Stimulated activated CD4-positive, alpha-beta T cell treated with anti-CD3 and anti-CD28 coated beads, TNF-alpha, amount 100 ng/mL, for 4 hours (primary cell): ENCODE results near the gene HOXD10.

Source experiments
- DNase-seq, 3 experiments: peaks; one replicate each; pipeline ENCODE4 v3.0.0-alpha.2; 2020; ENCODE audit warnings: low read depth in 3 of 3

Gene HOXD10

GRCh38 chr2:176096243-176096985, 20.2 kb upstream of the HOXD10 start:
- DNase-seq: no peak

GRCh38 chr2:176096986-176097819, 19.4 kb upstream of the HOXD10 start:
- peak; percentile 10 to 45 (median 37) for DNase-seq

GRCh38 chr2:176097820-176098365, 18.7 kb upstream of the HOXD10 start:
- DNase-seq: no peak

GRCh38 chr2:176098366-176099158, 18.0 kb upstream of the HOXD10 start:
- no peak for DNase-seq

DNA sequence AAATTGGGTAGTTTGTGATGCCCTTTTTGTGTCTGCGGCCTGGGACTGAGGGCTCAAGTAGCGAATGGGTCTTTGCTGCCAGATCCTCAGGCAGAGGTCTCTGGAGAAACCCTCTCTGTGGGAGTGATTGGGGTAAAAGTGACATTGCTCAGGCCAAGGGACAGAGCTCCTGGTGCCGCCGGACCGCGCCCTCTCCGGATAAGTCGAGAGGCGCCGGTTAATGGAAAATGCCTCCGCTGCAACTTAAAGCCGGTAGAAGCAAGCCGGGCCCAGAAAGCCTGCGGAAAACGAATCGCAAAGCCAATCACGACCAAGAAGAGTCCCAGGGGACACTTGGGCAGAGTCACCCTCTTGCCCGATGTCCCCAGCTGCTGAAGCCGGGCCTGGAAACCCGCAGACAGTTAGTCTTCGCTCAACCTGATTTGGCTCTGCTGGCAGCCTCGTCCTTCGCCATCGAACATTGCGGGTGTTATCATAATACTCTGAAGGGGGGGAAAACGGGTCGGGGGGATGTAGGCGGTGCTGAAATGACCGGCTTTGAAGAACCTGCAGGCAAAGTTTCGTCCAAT, 17.3 kb upstream of the HOXD10 start:
- no peak for DNase-seq

GRCh38 chr2:176099728-176100546, 16.6 kb upstream of the HOXD10 start, which contains the start of gene HOXD12:
TSS of gene HOXD12 (plus strand) at chr2:176099795. CDS start at chr2:176099802, 7 bp downstream.
- no peak for DNase-seq

DNA sequence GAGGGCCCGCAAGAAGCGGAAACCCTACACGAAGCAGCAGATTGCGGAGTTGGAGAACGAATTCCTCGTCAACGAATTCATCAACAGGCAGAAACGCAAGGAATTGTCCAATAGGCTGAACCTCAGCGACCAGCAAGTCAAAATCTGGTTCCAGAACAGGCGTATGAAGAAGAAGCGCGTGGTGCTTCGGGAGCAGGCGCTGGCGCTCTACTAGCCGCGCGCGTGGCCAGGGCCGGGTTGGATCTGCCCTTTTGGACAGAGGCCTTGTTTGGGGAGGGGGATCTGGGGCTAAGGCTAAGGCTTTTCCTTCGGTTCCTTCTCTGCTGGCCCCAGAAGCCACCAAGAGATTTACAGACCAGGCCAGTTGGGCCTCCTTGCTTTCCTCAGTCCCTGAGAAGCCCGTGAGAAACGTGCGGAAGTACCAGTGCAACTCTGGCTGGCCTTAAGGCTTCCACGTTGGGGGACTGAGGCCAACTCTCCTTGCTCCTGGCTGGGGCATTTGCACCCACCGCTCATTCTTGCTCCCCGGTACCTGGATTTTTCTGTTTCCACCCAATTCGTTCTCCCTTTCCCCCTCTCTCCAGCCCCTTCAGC, 15.9 kb upstream of the HOXD10 start:
- DNase-seq: no peak

DNA sequence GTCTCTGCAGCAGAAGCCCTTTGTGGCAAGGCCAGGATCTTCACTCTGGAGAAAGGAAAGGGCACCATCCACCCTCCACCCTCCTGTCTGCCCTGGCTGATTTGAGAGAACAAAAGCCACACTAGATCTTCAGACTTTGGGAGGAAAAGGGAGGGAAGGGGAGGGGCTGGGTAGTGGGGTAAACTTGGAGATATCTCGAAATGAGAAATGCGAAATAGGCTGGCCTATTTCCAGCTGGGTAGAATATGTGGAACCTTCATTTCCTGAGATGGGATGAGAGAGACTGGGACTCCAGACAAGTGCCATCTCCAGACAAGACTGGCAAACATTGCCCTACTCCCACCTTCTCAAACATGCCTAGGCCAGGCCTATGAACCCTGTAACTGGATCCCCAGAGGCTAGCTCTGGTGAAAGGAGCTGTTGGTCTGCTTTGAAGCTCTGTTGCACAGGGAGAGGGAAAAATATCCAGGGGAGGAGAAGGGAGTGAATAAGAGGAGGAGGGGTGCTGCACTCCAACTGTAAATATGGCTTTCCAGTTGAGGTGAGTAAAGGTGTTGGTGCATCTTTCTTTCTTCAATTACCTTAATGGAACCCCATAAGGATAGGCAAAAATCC, 15.3 kb upstream of the HOXD10 start:
- no peak for DNase-seq

DNA sequence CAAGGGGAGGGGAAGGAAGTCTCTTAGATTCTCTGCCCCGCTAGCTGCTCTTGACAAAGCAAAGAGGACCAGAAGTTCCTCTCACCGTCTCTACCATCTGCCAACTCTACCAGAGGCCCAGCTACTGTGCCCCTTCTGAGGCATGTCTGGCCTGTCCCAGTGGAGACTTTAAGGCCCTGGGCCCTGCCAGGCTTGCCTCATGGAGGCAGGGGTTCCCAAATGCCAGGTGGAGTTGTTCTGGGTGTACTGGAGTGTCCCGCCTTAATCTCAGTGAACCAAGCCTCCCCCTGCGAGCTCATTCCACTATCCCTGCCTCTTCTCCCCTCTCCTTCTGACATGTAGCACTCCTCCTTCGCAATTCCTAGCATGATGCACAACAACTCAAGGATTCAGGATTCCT, 14.7 kb upstream of the HOXD10 start:
- DNase-seq: no peak

- no peak for DNase-seq
These were observed 14.2 kb upstream of the HOXD10 start for GRCh38 chr2:176102309-176102866.

- no peak for DNase-seq
These were observed 13.4 kb upstream of the HOXD10 start for GRCh38 chr2:176103194-176103593.

GRCh38 chr2:176103742-176104315, 12.7 kb upstream of the HOXD10 start:
- no peak for DNase-seq

GRCh38 chr2:176104316-176105077, 12.1 kb upstream of the HOXD10 start:
- no peak for DNase-seq

GRCh38 chr2:176105078-176105729, 11.4 kb upstream of the HOXD10 start:
- no peak for DNase-seq

DNA sequence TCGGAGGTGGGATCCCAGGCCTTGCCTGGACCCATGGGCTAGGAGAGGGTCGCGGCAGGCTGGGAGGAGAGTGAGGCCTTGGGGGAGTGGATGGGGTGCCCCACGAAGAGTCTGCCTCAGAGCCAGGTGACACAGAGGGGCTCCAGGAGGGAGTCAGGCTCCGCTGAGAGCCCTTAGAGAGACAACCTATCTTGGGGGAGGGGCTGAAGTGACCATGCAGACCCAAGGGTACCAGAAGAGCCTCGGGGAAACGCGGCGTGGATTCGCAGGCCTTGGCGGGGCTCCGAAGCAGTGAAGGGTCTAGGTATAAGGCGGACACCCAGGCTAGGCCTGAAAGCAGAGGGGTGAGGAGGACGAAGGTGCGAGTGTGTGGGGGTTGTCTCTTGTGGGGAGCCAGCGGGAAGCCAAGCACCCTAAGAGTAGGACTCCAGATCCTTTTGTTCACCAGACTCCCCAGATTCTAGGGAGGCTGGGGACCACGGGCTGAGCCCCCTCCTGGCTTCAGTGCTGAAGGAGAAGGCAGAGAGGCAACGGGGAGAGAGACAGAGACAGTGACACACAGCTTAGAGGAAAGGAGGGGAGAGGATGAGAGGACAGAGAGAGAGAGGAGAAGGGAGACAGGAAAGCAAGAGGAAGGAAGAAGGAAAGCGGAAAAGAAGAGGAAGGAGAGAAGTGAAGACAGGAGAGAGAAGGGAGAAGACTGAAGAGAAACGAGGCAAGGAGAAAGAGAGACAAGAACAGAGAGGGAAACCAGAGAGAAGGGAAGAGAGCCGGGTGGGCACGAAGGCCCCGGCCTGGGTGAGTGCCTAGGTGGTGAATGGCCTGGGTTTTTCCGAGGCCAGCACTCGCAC, 10.6 kb upstream of the HOXD10 start:
- DNase-seq: no peak

- no peak for DNase-seq
These were observed 9.7 kb upstream of the HOXD10 start, which contains the start of gene HOXD11 for GRCh38 chr2:176106581-176107539. TSS of gene HOXD11 (plus strand) at chr2:176107280. CDS start at chr2:176107356, 76 bp downstream.
